H9 (cell line): ENCODE measurements around the gene WRAP73. TPM values are rescaled to one million over a fixed set of nuclear protein-coding genes. Genes with fewer than 3 reads are reported as not detected.

Experiments
- DNase-seq: peaks from one replicate; pipeline ENCODE4 v3.0.0-alpha.2; 2017
- H2AFZ ChIP-seq: one replicate; pipeline ENCODE4 v1.6.1; 2013; ENCODE audit warnings: mild to moderate bottlenecking, low read length, control low read depth, moderate library complexity
- H2AK5ac ChIP-seq: 2 replicates; pipeline ENCODE4 v1.6.1; 2013; ENCODE audit warnings: low read length, control low read depth, mixed read lengths; ENCODE audit not compliant: insufficient read length
- H2BK120ac ChIP-seq: one replicate; pipeline ENCODE4 v1.6.1; 2013; ENCODE audit warnings: low read depth, mild to moderate bottlenecking, low read length, control low read depth, inconsistent platforms; ENCODE audit not compliant: poor library complexity, severe bottlenecking
- H2BK12ac ChIP-seq: 2 replicates; pipeline ENCODE4 v1.6.1; 2013; ENCODE audit warnings: low read length, control low read depth, mixed read lengths, low read depth; ENCODE audit not compliant: insufficient read length
- H2BK15ac ChIP-seq: 2 replicates; pipeline ENCODE4 v1.6.1; 2013; ENCODE audit warnings: low read depth, low read length, control low read depth
- H2BK20ac ChIP-seq: one replicate; pipeline ENCODE4 v1.6.1; 2013; ENCODE audit warnings: low read depth, mild to moderate bottlenecking, low read length, control low read depth, inconsistent platforms; ENCODE audit not compliant: poor library complexity, severe bottlenecking
- H2BK5ac ChIP-seq: 2 replicates; pipeline ENCODE4 v1.6.1; 2013; ENCODE audit warnings: low read length, control low read depth, mixed read lengths; ENCODE audit not compliant: insufficient read length
- H3K14ac ChIP-seq: 2 replicates; pipeline ENCODE4 v1.6.1; 2013; ENCODE audit warnings: low read length, control low read depth; ENCODE audit not compliant: insufficient read depth
- H3K18ac ChIP-seq: 2 replicates; pipeline ENCODE4 v1.6.1; 2013; ENCODE audit warnings: low read depth, mild to moderate bottlenecking, mixed read lengths, low read length, control low read depth; ENCODE audit not compliant: insufficient read length
- H3K23ac ChIP-seq: 2 replicates; pipeline ENCODE4 v1.6.1; 2013; ENCODE audit warnings: low read length, control low read depth, mixed read lengths, low read depth; ENCODE audit not compliant: insufficient read length
- H3K23me2 ChIP-seq: 2 replicates; pipeline ENCODE4 v1.6.1; 2013; ENCODE audit warnings: low read depth, mild to moderate bottlenecking, mixed read lengths, low read length, control low read depth; ENCODE audit not compliant: insufficient read length, poor library complexity, severe bottlenecking
- H3K27ac ChIP-seq: 2 replicates; pipeline ENCODE4 v1.5.1; 2013; ENCODE audit warnings: low read length, control low read depth, mixed read lengths, low read depth; ENCODE audit not compliant: insufficient read length
- H3K27me3 ChIP-seq: 2 replicates; pipeline ENCODE4 v1.6.1; 2013; ENCODE audit warnings: low read length, control low read depth, inconsistent platforms; ENCODE audit not compliant: insufficient read depth
- H3K4ac ChIP-seq: 2 replicates; pipeline ENCODE4 v1.6.1; 2013; ENCODE audit warnings: low read depth, mild to moderate bottlenecking, control low read depth, inconsistent platforms, low read length, moderate library complexity
- H3K4me1 ChIP-seq: 2 replicates; pipeline ENCODE4 v1.6.1; 2013; ENCODE audit warnings: low read length, control low read depth, inconsistent platforms; ENCODE audit not compliant: insufficient read depth
- H3K4me2 ChIP-seq: 2 replicates; pipeline ENCODE4 v1.6.1; 2013; ENCODE audit warnings: low read length, control low read depth, mixed read lengths; ENCODE audit not compliant: insufficient read length, insufficient read depth
- H3K56ac ChIP-seq: 2 replicates; pipeline ENCODE4 v1.6.1; 2013; ENCODE audit warnings: low read depth, mild to moderate bottlenecking, mixed read lengths, low read length, control low read depth; ENCODE audit not compliant: insufficient read length
- H3K79me1 ChIP-seq: 2 replicates; pipeline ENCODE4 v1.6.1; 2013; ENCODE audit warnings: low read depth, mild to moderate bottlenecking, moderate library complexity, low read length, control low read depth, inconsistent platforms; ENCODE audit not compliant: insufficient read depth, poor library complexity, severe bottlenecking
- H3K79me2 ChIP-seq: 2 replicates; pipeline ENCODE4 v1.6.1; 2013; ENCODE audit warnings: low read length, control low read depth, inconsistent platforms; ENCODE audit not compliant: insufficient read depth
- H3K9ac ChIP-seq: 2 replicates; pipeline ENCODE4 v1.6.1; 2013; ENCODE audit warnings: low read length, control low read depth, mixed read lengths; ENCODE audit not compliant: insufficient read length; ENCODE audit errors: extremely low read depth
- H3K9me3 ChIP-seq: one replicate; pipeline ENCODE4 v1.6.1; 2013; ENCODE audit warnings: low read depth, low read length, inconsistent platforms; ENCODE audit not compliant: control insufficient read depth
- H3T11ph ChIP-seq: one replicate; pipeline ENCODE4 v1.6.1; 2013; ENCODE audit warnings: mild to moderate bottlenecking, low read length, control low read depth, inconsistent platforms
- H4K20me1 ChIP-seq: one replicate; pipeline ENCODE4 v1.6.1; 2013; ENCODE audit not compliant: control insufficient read depth, insufficient read length, insufficient read depth
- H4K5ac ChIP-seq: 2 replicates; pipeline ENCODE4 v1.6.1; 2013; ENCODE audit warnings: low read depth, mild to moderate bottlenecking, mixed read lengths, low read length, control low read depth; ENCODE audit not compliant: insufficient read length
- H4K8ac ChIP-seq: replicated peaks from 2 replicates; pipeline ENCODE4 v1.6.1; 2013; ENCODE audit warnings: low read length, control low read depth, mixed read lengths, low read depth; ENCODE audit not compliant: insufficient read length
- H4K91ac ChIP-seq: 2 replicates; pipeline ENCODE4 v1.6.1; 2013; ENCODE audit warnings: low read depth, mild to moderate bottlenecking, moderate library complexity, mixed read lengths, low read length, control low read depth; ENCODE audit not compliant: insufficient read length
- H3K27ac Mint-ChIP-seq, 3 experiments: 2 replicates in 2 of 3; 3 replicates in 1 of 3; pipeline ENCODE4 v1.8.0; 2020 to 2021; ENCODE audit warnings: mixed read lengths in 3 of 3, mild to moderate bottlenecking in 1 of 3, moderate library complexity in 1 of 3
- H3K27me3 Mint-ChIP-seq: 2 replicates; pipeline ENCODE4 v1.8.0; 2021; ENCODE audit warnings: low read depth, mild to moderate bottlenecking, moderate library complexity, mixed read lengths
- H3K36me3 Mint-ChIP-seq, 3 experiments: 2 replicates in 2 of 3; 3 replicates in 1 of 3; pipeline ENCODE4 v1.8.0; 2020 to 2021; ENCODE audit warnings: low read depth in 3 of 3, mixed read lengths in 3 of 3; ENCODE audit not compliant: insufficient read depth in 1 of 3
- H3K4me1 Mint-ChIP-seq, 2 experiments: 2 replicates each; pipeline ENCODE4 v1.8.0; 2020; ENCODE audit warnings: mixed read lengths in 2 of 2
- H3K4me3 Mint-ChIP-seq, 2 experiments: 2 replicates in 1 of 2; 3 replicates in 1 of 2; pipeline ENCODE4 v1.8.0; 2020 to 2021; ENCODE audit warnings: mild to moderate bottlenecking in 2 of 2, mixed read lengths in 2 of 2, moderate library complexity in 1 of 2
- H3K9me3 Mint-ChIP-seq, 2 experiments: 2 replicates in 1 of 2; 3 replicates in 1 of 2; pipeline ENCODE4 v1.8.0; 2020; ENCODE audit warnings: mild to moderate bottlenecking in 2 of 2, mixed read lengths in 2 of 2, moderate library complexity in 1 of 2
- CTCF ChIP-seq: fragments of 200-600 bp; sonication (generic); conservative IDR thresholded peaks from 3 replicates; pipeline ENCODE4 v1.8.0; 2021; ENCODE audit warnings: antibody characterized with exemption, mild to moderate bottlenecking
- WGBS: extraction: QIAGEN DNeasy Blood & Tissue Kit; methylation state at CpG from one replicate; pipeline ENCODE4 v1.1.7; 2013; ENCODE audit warnings: missing lambda C conversion rate, low lambda C conversion rate, mixed read lengths; ENCODE audit not compliant: insufficient read length; ENCODE audit errors: extremely low coverage; 5-methylcytosine and 5-hydroxymethylcytosine counted together
- total RNA-seq: library from RNA; stranded (reverse); gene quantifications from 2 replicates; pipeline ENCODE4 v1.2.1, GENCODE V29; 2021

WRAP73 gene
- total RNA-seq, 1 experiment from 2014 or later = 28.4 TPM

GRCh38 chr1:3631320-3632260, 18.3 kb downstream of the WRAP73 start:
- Histone ChIP-seq H3K9ac (no peak overlapping the region), H3K4me1 (no peaks in the 10 kb centered on the region), H3K27me3 (no peaks in the 10 kb centered on the region), H4K20me1 (no peaks in the 10 kb centered on the region), H3K18ac (no peak overlapping the region), H3K4me2 (no peak overlapping the region), H2BK120ac (no peak overlapping the region), H2AFZ (no peak overlapping the region), H4K91ac (no peak overlapping the region), H2BK15ac (no peak overlapping the region), H3K14ac (no peak overlapping the region; the same call in 1 of the 2 replicates), H3K79me2 (no peaks in the 10 kb centered on the region), H2BK5ac (no peak overlapping the region), H3K4ac (no peak overlapping the region), H4K5ac (no peak overlapping the region), H3K23me2 (no peaks in the 10 kb centered on the region), H3K23ac (no peak overlapping the region), H3K27ac (no peak overlapping the region), H4K8ac (no peak overlapping the region), H3K9me3 (no peaks in the 10 kb centered on the region), H2AK5ac (no peak overlapping the region), H2BK12ac (no peak overlapping the region), H3K79me1 (no peaks in the 10 kb centered on the region), H2BK20ac (no peak overlapping the region), H3T11ph (no peak overlapping the region), H3K56ac (no peak overlapping the region)
- TF ChIP-seq CTCF = no peak
- H3K27me3 Mint-ChIP-seq = no peaks in the 10 kb centered on the region
- H3K4me1 Mint-ChIP-seq = peaks cover 4 to 18% of the 10 kb centered on the region in 2 experiments
- WGBS = no CpG with 5 or more reads among the region's 36 CpGs
- peak overlapping the region in 2 of 3 experiments; percentile 66 to 91; a peak in 4 of 7 replicates for H3K27ac Mint-ChIP-seq
- H3K36me3 Mint-ChIP-seq = peaks cover 6 to 60% (median 55%) of the 10 kb centered on the region in 3 experiments
- no peak overlapping the region for H3K4me3 Mint-ChIP-seq
- DNase-seq = no peak
- H3K9me3 Mint-ChIP-seq = no peaks in the 10 kb centered on the region
